ENCODE measurements around the gene MAGI1.

MAGI1 gene

GRCh38 chr3:66068255-66068654, 29.5 kb upstream of the MAGI1 start:
- no peaks in the 10 kb centered on the region for H3K36me3 ChIP-seq (ENCODE audit: insufficient read depth, low read length)
- no peak overlapping the region for H3K4me2 ChIP-seq (ENCODE audit: low read depth, low read length, poor library complexity, severe bottlenecking)
- no peaks in the 10 kb centered on the region for H3F3A ChIP-seq (ENCODE audit: low read depth)
- no peaks in the 10 kb centered on the region for H3K79me2 ChIP-seq (ENCODE audit: insufficient read depth, low read length)
- H3K9me3 ChIP-seq (ENCODE audit: insufficient read depth, low read depth, low read length), result no peaks in the 10 kb centered on the region
- H3K9ac ChIP-seq (ENCODE audit: low read depth, low read length, poor library complexity, severe bottlenecking), result no peak overlapping the region
- no peaks in the 10 kb centered on the region for H3K9me2 ChIP-seq (replicated peaks; ENCODE audit: low read depth, low read length)
- no peak overlapping the region for H2AFZ ChIP-seq (ENCODE audit: low read length)
- TF ChIP-seq CTCF (conservative IDR thresholded peaks at IDR 0.05; ENCODE audit: low read length) (no peak), EZH2phosphoT487 (IDR thresholded peaks at IDR 0.05; ENCODE audit: borderline replicate concordance) (no peak)
- H3K4me1 ChIP-seq (ENCODE audit: insufficient read depth, low read length, poor library complexity, severe bottlenecking), result no peaks in the 10 kb centered on the region
- no peak overlapping the region for H3K4me3 ChIP-seq (ENCODE audit: low read length, poor library complexity, severe bottlenecking)
- H3K27me3 ChIP-seq (ENCODE audit: insufficient read depth, low read length, poor library complexity, severe bottlenecking), result no peaks in the 10 kb centered on the region
- no peaks in the 10 kb centered on the region for H4K20me1 ChIP-seq (ENCODE audit: insufficient read depth, low read length, poor library complexity, severe bottlenecking)

- H3K79me2 ChIP-seq (ENCODE audit: insufficient read depth, low read length), result no peaks in the 10 kb centered on the region
- H3K4me1 ChIP-seq (ENCODE audit: insufficient read depth, low read length, poor library complexity, severe bottlenecking), result no peaks in the 10 kb centered on the region
- H2AFZ ChIP-seq (ENCODE audit: low read length), result no peak overlapping the region
- no peak for TF ChIP-seq CTCF (conservative IDR thresholded peaks at IDR 0.05; ENCODE audit: low read length)
- TF ChIP-seq EZH2phosphoT487 (IDR thresholded peaks at IDR 0.05; ENCODE audit: borderline replicate concordance), result no peak
- H3K27me3 ChIP-seq (ENCODE audit: insufficient read depth, low read length, poor library complexity, severe bottlenecking), result no peaks in the 10 kb centered on the region
- H3K9ac ChIP-seq (ENCODE audit: low read depth, low read length, poor library complexity, severe bottlenecking), result no peak overlapping the region
- H3K4me3 ChIP-seq (ENCODE audit: low read length, poor library complexity, severe bottlenecking), result no peak overlapping the region
- H3K9me3 ChIP-seq (ENCODE audit: insufficient read depth, low read depth, low read length), result no peaks in the 10 kb centered on the region
- no peak overlapping the region for H3K4me2 ChIP-seq (ENCODE audit: low read depth, low read length, poor library complexity, severe bottlenecking)
- no peaks in the 10 kb centered on the region for H3F3A ChIP-seq (ENCODE audit: low read depth)
- no peaks in the 10 kb centered on the region for H3K9me2 ChIP-seq (replicated peaks; ENCODE audit: low read depth, low read length)
- H3K36me3 ChIP-seq (ENCODE audit: insufficient read depth, low read length), result no peaks in the 10 kb centered on the region
- H4K20me1 ChIP-seq (ENCODE audit: insufficient read depth, low read length, poor library complexity, severe bottlenecking), result no peaks in the 10 kb centered on the region
Observed at GRCh38 chr3:66066963-66067617, 28.4 kb upstream of the MAGI1 start.

- Histone ChIP-seq H3K4me3 (ENCODE audit: low read length, poor library complexity, severe bottlenecking) (no peak overlapping the region), H3K9ac (ENCODE audit: low read depth, low read length, poor library complexity, severe bottlenecking) (no peak overlapping the region), H3K79me2 (ENCODE audit: insufficient read depth, low read length) (no peaks in the 10 kb centered on the region), H3K4me1 (ENCODE audit: insufficient read depth, low read length, poor library complexity, severe bottlenecking) (no peaks in the 10 kb centered on the region), H3K9me2 (replicated peaks; ENCODE audit: low read depth, low read length) (no peaks in the 10 kb centered on the region), H3K9me3 (ENCODE audit: insufficient read depth, low read depth, low read length) (no peaks in the 10 kb centered on the region), H3K4me2 (ENCODE audit: low read depth, low read length, poor library complexity, severe bottlenecking) (no peak overlapping the region), H3K36me3 (ENCODE audit: insufficient read depth, low read length) (no peaks in the 10 kb centered on the region), H2AFZ (ENCODE audit: low read length) (no peak overlapping the region), H4K20me1 (ENCODE audit: insufficient read depth, low read length, poor library complexity, severe bottlenecking) (no peaks in the 10 kb centered on the region), H3F3A (ENCODE audit: low read depth) (no peaks in the 10 kb centered on the region), H3K27me3 (ENCODE audit: insufficient read depth, low read length, poor library complexity, severe bottlenecking) (no peaks in the 10 kb centered on the region)
- TF ChIP-seq EZH2phosphoT487 (IDR thresholded peaks at IDR 0.05; ENCODE audit: borderline replicate concordance) (no peak), CTCF (conservative IDR thresholded peaks at IDR 0.05; ENCODE audit: low read length) (no peak)
Observed at GRCh38 chr3:66055289-66055688, 16.6 kb upstream of the MAGI1 start.

Measured in Loucy (cell line).